HepG2 (cell line): ENCODE measurements around the gene DNAH8. TPM values are rescaled to one million over a fixed set of nuclear protein-coding genes. Genes with fewer than 3 reads are reported as not detected.

Experiments
- ATAC-seq: fragments of 200-7000 bp; cut with Tn5 transposase; 3 replicates; pipeline ENCODE4 v1.9.1; 2020; ENCODE audit warnings: mild to moderate bottlenecking, moderate library complexity
- BruUV-seq: library from RNA; stranded (reverse); fragments of 400-500 nt; replicated peaks from 2 replicates; lab custom pipeline; 2021; lab: Mats Ljungman, UMichigan
- CTCF ChIA-PET: fragments of 300-600 bp; formaldehyde crosslinking; extraction: SDS; loops from one replicate; lab custom pipeline; 2021; ENCODE audit warnings: low total read pairs, inconsistent platforms, low intra/inter-chr PET ratio; lab: Yijun Ruan, JAX
- POLR2A ChIA-PET: fragments of 350-600 bp; sonication (Branson Sonifier 250); formaldehyde crosslinking; loops from one replicate; lab custom pipeline; 2020; ENCODE audit warnings: antibody characterized with exemption, inconsistent platforms; lab: Yijun Ruan, JAX
- DNase-seq: peaks from one replicate; pipeline ENCODE4 v3.0.0-alpha.2; 2015; ENCODE audit warnings: low spot score
- FAIRE-seq: peaks from 3 replicates; lab custom pipeline; 2011; peaks lifted over from hg19 to GRCh38; lab: Jason Lieb, UNC
- H2AFZ ChIP-seq: one replicate; pipeline ENCODE4 v1.6.1; 2011; ENCODE audit warnings: low read length, inconsistent platforms
- H3K27ac ChIP-seq: fragments of 300-600 bp; 3 replicates; pipeline ENCODE4 v1.8.0; 2011; ENCODE audit warnings: mixed run types, mild to moderate bottlenecking, mixed read lengths, low read length, inconsistent platforms; ENCODE audit not compliant: insufficient read depth; ENCODE audit errors: extremely low read length
- H3K27me3 ChIP-seq, 2 experiments: fragments of 200-600 bp in 1 of 2; 2 replicates in 1 of 2; 3 replicates in 1 of 2; pipeline versions ENCODE4 v1.6.0 to v1.8.0; 2011; ENCODE audit warnings: low read length in 2 of 2, mild to moderate bottlenecking in 2 of 2, moderate library complexity in 2 of 2, inconsistent platforms in 1 of 2; ENCODE audit not compliant: insufficient read depth in 2 of 2, control insufficient read depth in 1 of 2
- H3K36me3 ChIP-seq, 2 experiments: fragments of 200-600 bp in 1 of 2; replicated peaks in 1 of 2; 2 replicates in 1 of 2; 3 replicates in 1 of 2; pipeline versions ENCODE4 v1.5.1 to v1.8.0; 2011; ENCODE audit warnings: low read length in 2 of 2, inconsistent platforms in 1 of 2; ENCODE audit not compliant: insufficient read depth in 2 of 2, control insufficient read depth in 1 of 2
- H3K4me1 ChIP-seq: 2 replicates; pipeline ENCODE4 v1.5.1; 2012; ENCODE audit warnings: low read length, inconsistent platforms; ENCODE audit not compliant: insufficient read depth
- H3K4me2 ChIP-seq: 2 replicates; pipeline ENCODE4 v1.6.0; 2011; ENCODE audit warnings: low read depth, low read length, inconsistent platforms
- H3K4me3 ChIP-seq, 3 experiments: fragments of 200-600 bp in 1 of 3; sonication (generic), shearing (Covaris generic) in 1 of 3; replicated peaks in 1 of 3; 2 replicates each; pipeline ENCODE4 v1.5.1; 2011 to 2016; ENCODE audit warnings: low read length in 3 of 3, inconsistent platforms in 2 of 3, low read depth in 2 of 3, mild to moderate bottlenecking in 2 of 3, control low read depth in 1 of 3, mixed read lengths in 1 of 3; ENCODE audit not compliant: insufficient read depth in 1 of 3
- H3K79me2 ChIP-seq: one replicate; pipeline ENCODE4 v1.6.1; 2011; ENCODE audit warnings: low read length, inconsistent platforms; ENCODE audit not compliant: insufficient read depth
- H3K9ac ChIP-seq: 2 replicates; pipeline ENCODE4 v1.6.0; 2011; ENCODE audit warnings: mild to moderate bottlenecking, low read depth, low read length, inconsistent platforms; ENCODE audit not compliant: insufficient read depth
- H3K9me3 ChIP-seq: 2 replicates; pipeline ENCODE4 v1.5.1; 2012; ENCODE audit warnings: mild to moderate bottlenecking, low read length
- H4K20me1 ChIP-seq: 2 replicates; pipeline ENCODE4 v1.6.0; 2011; ENCODE audit warnings: inconsistent platforms, mild to moderate bottlenecking, low read length, moderate library complexity; ENCODE audit not compliant: insufficient read depth
- CHCHD3 ChIP-seq: sonication (generic); formaldehyde crosslinking; IDR thresholded peaks from 2 replicates; pipeline ENCODE4 v1.8.0; 2022; ENCODE audit warnings: mild to moderate bottlenecking, missing genetic modification reagents, moderate library complexity
- GTF3A ChIP-seq: sonication (generic); formaldehyde crosslinking; conservative IDR thresholded peaks from 2 replicates; pipeline ENCODE4 v1.4.0; 2020; ENCODE audit warnings: mild to moderate bottlenecking, missing genetic modification reagents
- HNF4A ChIP-seq: sonication (generic); formaldehyde crosslinking; IDR thresholded peaks from 2 replicates; pipeline ENCODE4 v1.4.0; 2020; ENCODE audit warnings: missing genetic modification reagents
- MED8 ChIP-seq: sonication (generic); formaldehyde crosslinking; IDR thresholded peaks from 2 replicates; pipeline ENCODE4 v1.8.1; 2023; ENCODE audit warnings: mild to moderate bottlenecking, missing genetic modification reagents; ENCODE audit not compliant: insufficient replicate concordance
- PCBP2 ChIP-seq: fragments of 200-400 bp; formaldehyde crosslinking; optimal IDR thresholded peaks from 2 replicates; pipeline ENCODE3; 2018; ENCODE audit warnings: low read length, low read depth; ENCODE audit not compliant: poor library complexity, severe bottlenecking
- REL ChIP-seq: sonication (generic); formaldehyde crosslinking; conservative IDR thresholded peaks from 2 replicates; pipeline ENCODE4 v1.8.0; 2022; ENCODE audit warnings: mild to moderate bottlenecking, missing genetic modification reagents, moderate library complexity
- ZFP37 ChIP-seq: sonication (generic); formaldehyde crosslinking; IDR thresholded peaks from 2 replicates; pipeline ENCODE4 v1.4.0; 2020; ENCODE audit warnings: missing genetic modification reagents, borderline replicate concordance
- ZNF264 ChIP-seq: sonication (generic); formaldehyde crosslinking; IDR thresholded peaks from 2 replicates; pipeline ENCODE4 v1.4.0; 2020; ENCODE audit warnings: missing genetic modification reagents
- ZNF589 ChIP-seq: sonication (generic); formaldehyde crosslinking; conservative IDR thresholded peaks from 2 replicates; pipeline ENCODE4 v1.8.0; 2022; ENCODE audit warnings: mild to moderate bottlenecking, moderate library complexity, missing genetic modification reagents
- ZSCAN12 ChIP-seq: sonication (generic); formaldehyde crosslinking; IDR thresholded peaks from 2 replicates; pipeline ENCODE4 v1.9.0; 2021; ENCODE audit warnings: mild to moderate bottlenecking, missing genetic modification reagents
- in situ Hi-C: cut with HindIII; loops from 2 replicates; pipeline ENCODE4 v1.10.0; 2017; ENCODE audit warnings: low pct_unique_long_range_greater_than_20kb; ENCODE audit not compliant: extremely low pct_ligation_motif_present
- intact Hi-C: fragments of 100-400 bp; cut with micrococcal nuclease; formaldehyde crosslinking; loops from one replicate; pipeline ENCODE4 v1.10.0; 2022; ENCODE audit not compliant: unreplicated experiment
- polyA plus RNA-seq, 8 experiments: library from polyadenylated mRNA; depleted of rRNA in 3 of 8; stranded (reverse) in 7 of 8; unstranded in 1 of 8; fragments of >200 nt; fragmentation: Illumina TruSeq in 4 of 8; extraction: Trizol in 4 of 8; gene quantifications; 2 replicates each; pipeline versions ENCODE4 v1.2.1 to v1.2.3, GENCODE V29; 2011 to 2016; ENCODE audit warnings: low read depth in 4 of 8, missing spikeins in 1 of 8, mixed read lengths in 1 of 8; ENCODE audit not compliant: insufficient read depth in 1 of 8
- total RNA-seq, 5 experiments: library from RNA; depleted of rRNA; stranded (reverse); fragments of >200 nt; fragmentation: Illumina TruSeq; extraction: Trizol; gene quantifications; 2 replicates each; pipeline ENCODE4 v1.2.3, GENCODE V29; 2016; ENCODE audit warnings: low read depth in 1 of 5
- TF ChIP-seq, protein P1 (sequence below): sonication (generic); formaldehyde crosslinking; IDR thresholded peaks from 2 replicates; pipeline ENCODE4 v1.4.0; 2020; ENCODE audit warnings: missing genetic modification reagents
- TF ChIP-seq, protein P2 (sequence below): conservative IDR thresholded peaks from 2 replicates; pipeline ENCODE4 v1.6.1; 2018; ENCODE audit warnings: missing genetic modification reagents

DNAH8 gene
- total and polyA plus RNA-seq, 2 of the 13 experiments (the other 11 are each of a cell fraction or from before 2014, with no cell fraction given): not detected

DNA sequence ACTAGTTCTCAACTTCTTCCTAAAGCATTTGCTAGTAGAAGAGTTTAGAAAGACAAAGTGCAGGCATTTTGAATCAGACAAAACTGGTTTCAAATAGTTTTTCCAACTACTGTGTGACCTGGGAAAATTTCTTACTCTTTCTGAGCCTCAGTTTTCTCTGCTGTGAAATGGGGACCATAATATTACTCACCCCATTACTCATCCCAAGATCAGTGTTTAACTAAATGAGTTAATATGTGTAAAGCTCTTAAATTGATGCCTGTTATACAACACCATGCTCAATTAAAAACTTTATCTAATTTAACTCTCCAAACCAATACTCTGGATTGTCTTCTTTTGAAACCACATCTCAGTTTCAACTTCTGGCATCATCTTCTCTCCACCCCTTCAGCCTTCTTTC lies 87.4 kb downstream of the DNAH8 start:
- no peaks in the 10 kb centered on the region for H3K79me2 ChIP-seq
- no peaks in the 10 kb centered on the region for H4K20me1 ChIP-seq
- no peak for TF ChIP-seq CHCHD3 (CRISPR knock-in tag)
- TF ChIP-seq ZSCAN12: no peak
- TF ChIP-seq ZNF264 (CRISPR knock-in tag): no peak
- no peak for TF ChIP-seq ZFP37 (CRISPR knock-in tag)
- no peak for TF ChIP-seq HNF4A (CRISPR knock-in tag)
- TF ChIP-seq, protein P1, sequence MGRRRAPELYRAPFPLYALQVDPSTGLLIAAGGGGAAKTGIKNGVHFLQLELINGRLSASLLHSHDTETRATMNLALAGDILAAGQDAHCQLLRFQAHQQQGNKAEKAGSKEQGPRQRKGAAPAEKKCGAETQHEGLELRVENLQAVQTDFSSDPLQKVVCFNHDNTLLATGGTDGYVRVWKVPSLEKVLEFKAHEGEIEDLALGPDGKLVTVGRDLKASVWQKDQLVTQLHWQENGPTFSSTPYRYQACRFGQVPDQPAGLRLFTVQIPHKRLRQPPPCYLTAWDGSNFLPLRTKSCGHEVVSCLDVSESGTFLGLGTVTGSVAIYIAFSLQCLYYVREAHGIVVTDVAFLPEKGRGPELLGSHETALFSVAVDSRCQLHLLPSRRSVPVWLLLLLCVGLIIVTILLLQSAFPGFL (CRISPR knock-in tag): no peak
- TF ChIP-seq GTF3A (CRISPR knock-in tag): no peak
- TF ChIP-seq PCBP2: no peak
- no peak for TF ChIP-seq MED8 (CRISPR knock-in tag)
- TF ChIP-seq ZNF589 (CRISPR knock-in tag): no peak
- no peak for TF ChIP-seq REL (CRISPR knock-in tag)
- TF ChIP-seq, protein P2, sequence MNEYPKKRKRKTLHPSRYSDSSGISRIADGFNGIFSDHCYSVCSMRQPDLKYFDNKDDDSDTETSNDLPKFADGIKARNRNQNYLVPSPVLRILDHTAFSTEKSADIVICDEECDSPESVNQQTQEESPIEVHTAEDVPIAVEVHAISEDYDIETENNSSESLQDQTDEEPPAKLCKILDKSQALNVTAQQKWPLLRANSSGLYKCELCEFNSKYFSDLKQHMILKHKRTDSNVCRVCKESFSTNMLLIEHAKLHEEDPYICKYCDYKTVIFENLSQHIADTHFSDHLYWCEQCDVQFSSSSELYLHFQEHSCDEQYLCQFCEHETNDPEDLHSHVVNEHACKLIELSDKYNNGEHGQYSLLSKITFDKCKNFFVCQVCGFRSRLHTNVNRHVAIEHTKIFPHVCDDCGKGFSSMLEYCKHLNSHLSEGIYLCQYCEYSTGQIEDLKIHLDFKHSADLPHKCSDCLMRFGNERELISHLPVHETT: no peak
- no peak overlapping the region for H3K27ac ChIP-seq
- BruUV-seq: no TSS peak
- ChIA-PET CTCF (no interaction called here), POLR2A (no interaction called here)
- H3K27me3 ChIP-seq: no peaks in the 10 kb centered on the region
- DNase-seq (no peak), FAIRE-seq (no peak), ATAC-seq (no peak)
- no peak overlapping the region for H3K4me2 ChIP-seq
- H3K4me3 ChIP-seq: no peak overlapping the region
- no peaks in the 10 kb centered on the region for H3K4me1 ChIP-seq
- no peaks in the 10 kb centered on the region for H3K36me3 ChIP-seq
- no peak overlapping the region for H3K9ac ChIP-seq
- intact Hi-C loops: no loop called here
- in situ Hi-C loops: no loop called here
- H2AFZ ChIP-seq: no peak overlapping the region
- H3K9me3 ChIP-seq: no peaks in the 10 kb centered on the region
